Limb (tissue), 2 donors: ENCODE measurements around the gene ASCL5.

Experiments used
- DNase-seq, 2 donors: peaks; one replicate each; pipeline ENCODE4 v3.0.0-alpha.2; 2016; ENCODE audit errors: extremely low spot score in 2 of 2

ASCL5 gene

DNA sequence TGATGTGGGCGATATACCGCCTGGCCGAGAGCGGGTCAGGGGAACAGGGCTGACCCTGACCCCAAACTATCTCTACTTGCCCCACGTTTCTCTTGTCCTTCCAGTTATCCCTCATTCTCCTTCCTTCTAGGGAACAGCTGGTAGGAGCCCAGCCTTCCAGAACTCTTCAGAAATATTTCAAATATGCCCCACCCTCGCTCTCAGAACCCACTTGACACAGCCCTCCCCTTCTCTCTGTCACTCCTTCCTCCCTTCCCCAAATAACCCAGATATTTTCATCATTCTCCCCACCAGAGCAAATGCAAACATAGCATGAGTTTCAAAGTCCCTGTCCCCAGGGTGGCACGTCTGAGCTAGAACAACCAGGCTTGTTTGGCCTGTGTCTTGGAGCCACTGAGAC, 15.8 kb downstream of the ASCL5 start:
- peak in 1 of 2 donors; percentile 14 for DNase-seq

DNA sequence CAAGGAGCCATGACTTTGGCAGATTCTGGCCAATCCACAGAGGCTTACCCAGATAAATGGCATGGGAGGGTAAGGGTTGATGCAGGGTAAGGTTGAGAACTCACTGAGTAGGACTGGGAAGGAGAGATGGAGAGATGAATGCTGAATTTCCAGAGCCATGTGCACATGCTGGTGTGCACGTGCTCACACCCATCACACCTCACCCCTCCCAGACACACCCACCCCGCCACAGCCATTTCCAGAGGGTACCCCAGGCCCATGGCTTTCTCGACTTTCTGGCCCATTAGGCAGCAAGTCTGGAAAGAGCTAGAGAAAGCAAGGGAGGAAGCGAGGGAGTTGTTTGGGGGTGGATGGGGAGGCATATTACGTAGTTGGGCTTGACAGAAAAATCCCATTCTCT, 16.4 kb downstream of the ASCL5 start:
- DNase-seq = no peak

- DNase-seq = no peak
These were observed 16.8 kb downstream of the ASCL5 start for GRCh38 chr1:201110138-201110537.

- no peak for DNase-seq
These were observed 17.3 kb downstream of the ASCL5 start for GRCh38 chr1:201109651-201110050.

DNA sequence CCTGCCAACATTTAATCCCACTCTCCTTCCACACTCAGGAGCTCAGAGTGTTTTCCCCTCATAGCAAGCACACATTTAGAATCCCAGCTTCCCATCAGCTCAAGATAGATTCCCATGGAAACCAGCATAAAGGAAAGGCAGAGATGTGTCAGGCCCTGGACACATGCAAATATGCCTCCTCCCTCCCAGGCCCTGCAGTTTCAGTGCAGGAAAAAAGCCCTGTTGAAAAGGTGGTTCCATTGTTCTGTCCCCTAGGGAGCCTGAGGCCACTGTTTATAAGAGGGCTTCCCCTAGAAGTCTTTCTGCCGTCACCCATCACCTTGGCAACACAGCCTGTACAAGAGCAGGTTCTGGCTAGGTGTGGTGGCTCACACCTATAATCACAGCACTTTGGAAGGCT, 18.4 kb downstream of the ASCL5 start:
- no peak for DNase-seq

GRCh38 chr1:201105688-201106087, 21.3 kb downstream of the ASCL5 start:
- no peak for DNase-seq

GRCh38 chr1:201104141-201104540, 22.8 kb downstream of the ASCL5 start:
- no peak for DNase-seq

- DNase-seq = no peak
These were observed 23.3 kb downstream of the ASCL5 start for GRCh38 chr1:201103666-201104065.

GRCh38 chr1:201100169-201100930, 26.6 kb downstream of the ASCL5 start:
- DNase-seq = no peak

GRCh38 chr1:201098992-201099677, 27.8 kb downstream of the ASCL5 start:
- DNase-seq = no peak

DNA sequence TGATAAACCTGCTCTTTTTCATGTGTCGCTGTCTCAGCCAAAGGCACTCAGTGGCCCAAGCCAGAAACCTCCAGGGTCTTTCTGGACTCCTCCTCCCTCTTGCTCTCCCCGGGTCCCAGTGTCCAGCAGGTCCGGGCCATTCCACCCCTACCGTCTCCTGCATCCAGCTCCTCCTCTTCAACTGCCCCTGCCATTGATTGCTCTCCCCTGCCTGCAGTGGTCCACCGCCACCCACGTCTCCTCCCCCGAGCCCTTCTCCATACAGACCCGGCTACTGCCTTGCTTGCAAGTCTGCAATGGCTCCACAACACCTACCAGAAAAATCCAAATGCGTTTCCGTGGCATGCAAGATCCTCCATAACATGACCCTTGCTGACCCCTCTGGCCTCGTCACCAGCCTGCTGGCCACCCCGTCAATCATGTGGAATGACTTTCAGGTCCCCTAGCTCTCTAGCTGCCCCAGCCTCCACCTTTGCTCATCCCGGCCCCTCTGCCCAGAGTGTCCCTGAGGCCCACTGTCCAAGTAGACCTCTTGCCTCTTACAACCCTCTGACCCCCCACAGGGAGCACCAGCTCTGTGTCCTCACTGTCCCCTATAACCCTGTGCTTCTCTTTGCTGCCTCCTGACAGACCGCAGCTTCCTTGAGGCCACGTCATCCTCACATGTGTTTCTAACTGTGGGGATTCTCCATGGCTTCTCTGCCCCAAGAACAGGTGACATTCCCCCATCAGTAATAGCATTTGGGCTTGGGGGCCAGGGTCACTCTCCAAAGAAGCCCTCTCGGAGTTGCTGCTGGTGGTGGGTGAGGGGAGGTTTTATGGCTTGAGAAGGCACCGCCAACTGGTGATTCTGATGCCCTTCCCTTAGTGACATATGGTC, 29.8 kb downstream of the ASCL5 start:
- DNase-seq = no peak

DNA sequence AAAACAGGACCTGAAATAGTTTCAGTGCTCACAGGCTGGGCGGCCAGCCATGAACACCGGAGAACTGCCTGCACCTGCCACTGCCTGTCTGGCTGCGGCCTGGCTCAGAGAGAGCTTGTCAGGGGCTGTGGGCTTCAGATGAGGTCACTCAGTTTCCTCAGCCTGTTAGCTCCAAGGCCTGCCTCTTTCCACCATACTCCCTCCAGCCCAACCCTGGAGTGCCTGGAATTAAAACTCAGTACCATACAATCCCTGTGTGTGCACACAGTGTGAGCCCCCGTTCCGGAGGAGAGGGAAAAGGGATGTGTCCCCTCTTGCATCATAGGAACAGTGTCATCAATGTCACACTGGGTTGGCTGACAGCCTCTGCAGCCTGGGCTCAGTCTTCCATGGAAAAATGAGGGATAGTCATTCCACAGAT, 30.9 kb downstream of the ASCL5 start:
- DNase-seq = peak; percentile 69

DNA sequence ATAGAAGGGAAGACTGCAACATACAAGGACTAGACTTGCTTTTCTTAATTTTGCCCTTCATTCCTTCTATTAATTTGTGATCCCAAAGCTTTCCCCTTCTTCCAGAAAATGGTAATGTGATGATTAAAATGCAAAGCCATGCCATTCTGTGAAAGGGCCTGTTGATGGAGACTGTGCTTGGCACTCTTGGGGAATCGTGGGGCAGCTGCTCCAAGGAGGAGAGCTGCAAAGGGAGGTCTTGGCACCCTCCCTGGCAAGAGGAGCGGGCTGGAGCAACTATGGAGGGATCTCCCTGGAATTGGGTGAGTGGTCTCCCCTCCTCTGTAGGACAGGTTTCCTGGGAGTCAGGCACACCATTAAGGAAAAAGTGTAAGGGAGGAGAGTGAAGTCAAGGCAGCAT, 31.4 kb downstream of the ASCL5 start:
- no peak for DNase-seq

DNA sequence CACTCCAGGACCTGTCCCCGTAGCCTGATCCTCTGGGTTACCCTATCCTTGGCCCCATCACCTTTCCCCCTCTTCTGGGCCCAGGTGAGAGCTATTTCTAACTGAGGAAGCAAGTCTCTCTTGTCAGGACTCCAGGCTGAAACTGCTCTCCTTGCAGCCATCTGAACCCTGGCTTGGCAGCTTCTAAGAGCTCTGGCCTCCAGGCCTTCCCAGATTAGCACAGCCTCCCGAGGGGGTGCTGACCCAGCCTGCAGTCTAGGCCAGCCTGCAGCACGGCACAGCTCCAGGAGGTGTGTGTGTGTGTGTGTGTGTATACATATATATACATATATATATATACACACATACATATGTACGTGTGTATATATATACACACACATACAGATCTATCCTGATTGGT, 32.2 kb downstream of the ASCL5 start:
- DNase-seq = no peak

DNA sequence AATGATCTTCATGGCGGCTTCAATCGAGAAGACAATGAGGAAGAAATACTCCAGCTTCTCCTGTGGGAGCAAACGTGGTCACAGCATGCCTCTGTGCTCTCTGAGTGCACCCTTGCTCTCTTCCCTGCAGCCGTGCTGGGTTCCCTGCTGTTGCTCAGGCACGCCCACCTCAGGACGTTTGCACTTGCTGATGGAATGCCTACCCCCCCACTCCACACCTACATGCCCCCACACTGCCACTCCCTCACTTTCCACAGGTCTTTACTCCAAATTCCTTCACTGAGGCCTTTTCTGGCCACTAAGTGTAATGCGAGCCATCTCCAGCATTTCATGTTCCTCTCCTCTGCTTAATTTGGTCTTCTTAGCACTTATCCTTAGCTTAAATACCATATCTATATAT, 33.0 kb downstream of the ASCL5 start:
- no peak for DNase-seq

GRCh38 chr1:201093561-201093960, 33.4 kb downstream of the ASCL5 start:
- DNase-seq = no peak

- no peak for DNase-seq
These were observed 34.2 kb downstream of the ASCL5 start for GRCh38 chr1:201092738-201093137.

- no peak for DNase-seq
These were observed 35.7 kb downstream of the ASCL5 start for GRCh38 chr1:201091256-201091655.

GRCh38 chr1:201090541-201090940, 36.4 kb downstream of the ASCL5 start:
- peak in 1 of 2 donors; percentile 27 for DNase-seq

GRCh38 chr1:201089596-201089995, 37.4 kb downstream of the ASCL5 start:
- peak in 1 of 2 donors; percentile 23 for DNase-seq

DNA sequence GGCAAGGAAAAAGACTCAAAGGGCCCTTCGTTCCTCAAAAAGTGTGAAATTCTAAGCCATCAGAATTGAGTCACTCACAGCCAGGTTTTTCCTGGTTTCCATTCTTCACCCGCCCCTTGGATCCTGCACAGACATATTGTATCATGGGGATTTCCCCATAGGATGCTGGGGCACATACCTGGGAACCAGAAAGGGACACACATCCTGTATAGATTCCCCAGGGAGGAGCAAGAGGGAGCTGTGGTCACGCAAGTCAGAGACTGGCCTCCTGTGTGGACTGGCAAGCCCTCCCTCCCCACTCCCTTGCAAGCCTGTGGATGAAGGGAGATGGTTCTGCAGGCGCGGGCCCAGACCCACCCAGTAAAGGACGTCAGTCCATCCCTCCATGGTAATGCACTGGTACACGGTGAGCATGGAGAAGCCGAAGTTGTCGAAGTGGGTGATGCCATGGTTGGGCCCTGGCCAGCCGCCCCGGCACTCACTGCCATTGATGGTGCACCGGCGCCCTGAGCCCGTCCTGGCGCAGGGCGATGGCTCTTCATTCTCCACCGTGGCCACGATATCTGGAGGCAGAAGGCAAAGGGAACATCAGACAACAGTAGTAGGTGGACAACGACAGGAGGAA, 38.0 kb downstream of the ASCL5 start:
- DNase-seq = no peak

- DNase-seq = no peak
These were observed 38.6 kb downstream of the ASCL5 start for GRCh38 chr1:201088395-201088794.
